Testis (tissue), 2 donors: ENCODE measurements around the gene OSM.

ENCODE experiments used
- CTCF ChIP-seq, 3 experiments: fragments of 450-650 bp in 2 of 3; fragments of 200-600 bp in 1 of 3; sonication (generic) in 1 of 3; IDR thresholded peaks; one replicate each; pipeline ENCODE4 v1.5.1; 2016 to 2019; ENCODE audit warnings: antibody characterized with exemption in 3 of 3, mild to moderate bottlenecking in 2 of 3, moderate library complexity in 1 of 3
- POLR2A ChIP-seq: fragments of 450-650 bp; IDR thresholded peaks from one replicate; pipeline ENCODE4 v1.6.1; 2017; ENCODE audit warnings: antibody characterized with exemption, mild to moderate bottlenecking, moderate library complexity

DNA sequence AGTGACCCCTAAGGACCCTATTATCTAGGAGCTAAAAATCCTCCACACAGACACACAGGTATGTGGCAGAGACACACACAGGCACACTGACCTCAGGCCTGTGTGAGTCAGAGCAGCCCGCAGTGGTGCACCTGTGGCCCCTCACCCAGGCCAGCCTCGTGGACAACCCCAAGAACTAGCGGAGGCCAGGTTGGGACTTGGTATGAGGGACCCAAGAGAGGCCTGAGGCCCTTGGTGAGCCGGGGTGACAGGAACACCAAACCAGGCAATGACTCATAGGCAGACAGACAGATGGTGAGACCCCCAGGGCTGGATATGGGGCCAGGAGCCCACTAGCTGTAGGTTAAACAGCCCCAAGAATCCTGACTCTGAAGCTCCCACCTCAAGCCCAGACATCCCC lies 16.7 kb upstream of the OSM start:
- TF ChIP-seq CTCF (IDR thresholded peaks at IDR 0.05) = no peak
- no peak for TF ChIP-seq POLR2A
